GM23338 (cell line): ENCODE results near the gene PDE2A. TPM values are rescaled to one million over a fixed set of nuclear protein-coding genes. Genes with fewer than 3 reads are reported as not detected.

Experiments
- ATAC-seq: fragments of 200-7000 bp; cut with Tn5 transposase; 3 replicates; pipeline ENCODE4 v1.9.1; 2020
- DNase-seq: peaks from one replicate; pipeline ENCODE4 v3.0.0-alpha.2; 2015; ENCODE audit warnings: low spot score
- H2AFZ ChIP-seq: fragments of 200-600 bp; sonication (generic); 2 replicates; pipeline ENCODE4 v1.8.0; 2016; ENCODE audit warnings: antibody characterized with exemption, mild to moderate bottlenecking, moderate library complexity
- H3F3A ChIP-seq: fragments of 200-600 bp; sonication (generic); replicated peaks from 2 replicates; pipeline ENCODE4 v1.8.0; 2017; ENCODE audit warnings: antibody characterized with exemption, mixed run types, low read depth
- H3K27ac ChIP-seq: fragments of 200-600 bp; sonication (generic); 2 replicates; pipeline ENCODE4 v1.6.1; 2016; ENCODE audit warnings: low read depth
- H3K27me3 ChIP-seq: fragments of 200-600 bp; sonication (generic); 2 replicates; pipeline ENCODE4 v1.8.0; 2016; ENCODE audit warnings: mild to moderate bottlenecking, mixed run types, moderate library complexity; ENCODE audit not compliant: insufficient read depth
- H3K36me3 ChIP-seq: fragments of 200-600 bp; sonication (generic); 2 replicates; pipeline ENCODE4 v1.8.0; 2016; ENCODE audit warnings: mild to moderate bottlenecking; ENCODE audit not compliant: insufficient read depth
- H3K4me1 ChIP-seq: fragments of 200-600 bp; sonication (generic); 2 replicates; pipeline ENCODE4 v1.8.0; 2016; ENCODE audit warnings: mild to moderate bottlenecking, moderate library complexity; ENCODE audit not compliant: insufficient read depth
- H3K4me2 ChIP-seq: fragments of 200-600 bp; sonication (generic); 2 replicates; pipeline ENCODE4 v1.7.1; 2017; ENCODE audit warnings: mixed run types
- H3K4me3 ChIP-seq: fragments of 200-600 bp; sonication (generic); 2 replicates; pipeline ENCODE4 v1.6.1; 2016; ENCODE audit warnings: mixed run types
- H3K79me2 ChIP-seq: fragments of 200-600 bp; sonication (generic); replicated peaks from 2 replicates; pipeline ENCODE4 v1.8.0; 2017; ENCODE audit warnings: mild to moderate bottlenecking; ENCODE audit not compliant: insufficient read depth
- H3K9me2 ChIP-seq: fragments of 200-600 bp; sonication (generic); 2 replicates; pipeline ENCODE4 v1.8.0; 2017; ENCODE audit not compliant: insufficient read depth
- H4K20me1 ChIP-seq: fragments of 200-600 bp; sonication (generic); replicated peaks from 2 replicates; pipeline ENCODE4 v1.8.0; 2017; ENCODE audit warnings: mild to moderate bottlenecking; ENCODE audit not compliant: insufficient read depth
- H3K27ac Mint-ChIP-seq: 2 replicates; pipeline ENCODE4 v1.8.0; 2020; ENCODE audit warnings: inconsistent platforms, mild to moderate bottlenecking, moderate library complexity, mixed read lengths
- H3K27me3 Mint-ChIP-seq: 3 replicates; pipeline ENCODE4 v1.8.0; 2022; ENCODE audit warnings: low read depth, mild to moderate bottlenecking, moderate library complexity, mixed read lengths, inconsistent platforms; ENCODE audit not compliant: insufficient read depth, poor library complexity
- H3K36me3 Mint-ChIP-seq: 3 replicates; pipeline ENCODE4 v1.8.0; 2021; ENCODE audit warnings: low read depth, mild to moderate bottlenecking, inconsistent platforms, moderate library complexity, mixed read lengths
- H3K4me1 Mint-ChIP-seq: 3 replicates; pipeline ENCODE4 v1.8.0; 2020; ENCODE audit warnings: mild to moderate bottlenecking, inconsistent platforms, mixed read lengths
- H3K4me3 Mint-ChIP-seq: 3 replicates; pipeline ENCODE4 v1.8.0; 2021; ENCODE audit warnings: moderate library complexity, mild to moderate bottlenecking, inconsistent platforms, mixed read lengths
- H3K9me3 Mint-ChIP-seq: 3 replicates; pipeline ENCODE4 v1.8.0; 2020; ENCODE audit warnings: moderate library complexity, mild to moderate bottlenecking, inconsistent platforms, mixed read lengths
- CREB1 ChIP-seq: fragments of 250-450 bp; sonication (Bioruptor Pico); IDR thresholded peaks from 2 replicates; pipeline ENCODE4 v1.5.0; 2020; ENCODE audit warnings: low read depth, mild to moderate bottlenecking, moderate library complexity
- EZH2 ChIP-seq: fragments of 200-600 bp; sonication (generic); IDR thresholded peaks from one replicate; pipeline ENCODE4 v1.8.0; 2017; ENCODE audit warnings: antibody characterized with exemption, mild to moderate bottlenecking, low read depth; ENCODE audit not compliant: unreplicated experiment
- EZH2phosphoT487 ChIP-seq: fragments of 200-600 bp; sonication (generic); IDR thresholded peaks from one replicate; pipeline ENCODE4 v1.8.1; 2018; ENCODE audit warnings: antibody characterized with exemption; ENCODE audit not compliant: unreplicated experiment
- NANOG ChIP-seq: IDR thresholded peaks from 2 replicates; pipeline ENCODE4 v1.6.1; 2016; ENCODE audit warnings: antibody characterized with exemption, borderline replicate concordance
- POLR2AphosphoS5 ChIP-seq: IDR thresholded peaks from 2 replicates; pipeline ENCODE4 v1.6.1; 2016; ENCODE audit warnings: antibody characterized with exemption, low read depth
- STAT1 ChIP-seq: IDR thresholded peaks from one replicate; pipeline ENCODE4 v1.6.1; 2016; ENCODE audit warnings: antibody characterized with exemption; ENCODE audit not compliant: unreplicated experiment
- ZNF331 ChIP-seq: fragments of 250-450 bp; sonication (Bioruptor Pico); IDR thresholded peaks from 2 replicates; pipeline ENCODE4 v1.5.0; 2020; ENCODE audit warnings: low read depth, mild to moderate bottlenecking, moderate library complexity
- polyA plus RNA-seq: library from polyadenylated mRNA; unstranded; fragments of >200 nt; fragmentation: Nextera tagmentation; extraction: Ambion mirVana; gene quantifications from 2 replicates; pipeline ENCODE4 v1.2.1, GENCODE V29; 2016
- total RNA-seq: library from RNA; depleted of rRNA; stranded (reverse); fragments of >200 nt; shearing (Covaris generic); gene quantifications from 2 replicates; pipeline ENCODE4 v1.2.3, GENCODE V29; 2014
- TF ChIP-seq, protein P1 (sequence below): IDR thresholded peaks from one replicate; pipeline ENCODE4 v1.6.1; 2018; ENCODE audit warnings: antibody characterized with exemption; ENCODE audit not compliant: unreplicated experiment
- TF ChIP-seq, protein P2 (sequence below), 2 experiments: fragments of 200-600 bp in 1 of 2; sonication (generic) in 1 of 2; conservative IDR thresholded peaks; 2 replicates each; pipeline versions ENCODE4 v1.5.1 to v1.6.1; 2016 to 2017; ENCODE audit warnings: antibody characterized with exemption in 2 of 2, low read depth in 2 of 2, mild to moderate bottlenecking in 2 of 2, moderate library complexity in 1 of 2
- TF ChIP-seq, protein P3 (sequence below): IDR thresholded peaks from 2 replicates; pipeline ENCODE4 v1.6.1; 2016; ENCODE audit warnings: antibody characterized with exemption

Gene PDE2A
- total and polyA plus RNA-seq, 2 experiments from 2014 or later, result 4.3 to 16.2 TPM

DNA sequence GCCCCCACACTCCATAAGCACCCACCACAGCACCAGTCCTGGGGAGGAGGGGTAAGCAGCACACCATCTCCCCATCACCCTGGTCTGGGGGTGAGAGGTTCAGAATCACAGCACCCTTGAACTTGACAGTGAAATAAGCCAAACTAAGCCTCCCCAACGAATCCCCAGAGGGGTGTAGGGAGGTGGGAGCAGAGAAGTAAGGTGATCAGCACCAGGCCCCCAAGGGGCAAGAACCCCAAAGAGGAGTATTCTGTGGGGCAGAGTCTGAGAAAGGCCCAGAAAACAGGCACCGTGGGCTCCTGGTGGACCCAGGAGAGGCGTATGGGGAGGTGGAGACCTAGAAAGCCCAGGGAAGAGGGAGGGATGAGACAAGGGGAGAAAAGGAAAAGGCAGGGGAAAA, 47.1 kb upstream of the PDE2A start:
- Histone ChIP-seq H4K20me1 (peaks cover 14% of the 10 kb centered on the region), H3K4me1 (no peaks in the 10 kb centered on the region; the same call in 1 of the 2 replicates), H3K27me3 (no peaks in the 10 kb centered on the region), H3F3A (no peaks in the 10 kb centered on the region), H3K9me2 (no peaks in the 10 kb centered on the region), H3K27ac (no peak overlapping the region; the same call in 1 of the 2 replicates), H3K4me2 (no peak overlapping the region), H3K4me3 (no peak overlapping the region), H2AFZ (no peak overlapping the region), H3K36me3 (no peaks in the 10 kb centered on the region), H3K79me2 (peaks cover 53% of the 10 kb centered on the region)
- no peak overlapping the region for H3K4me3 Mint-ChIP-seq
- no peaks in the 10 kb centered on the region; the same call in 2 of the 3 replicates for H3K9me3 Mint-ChIP-seq
- no peak for DNase-seq
- peaks cover 8% of the 10 kb centered on the region; the same call in 2 of the 3 replicates for H3K36me3 Mint-ChIP-seq
- H3K27ac Mint-ChIP-seq, result 0 out of 2 replicates have a peak overlapping the region, but pooled peaks have one; percentile 82
- H3K4me1 Mint-ChIP-seq, result peaks cover 22% of the 10 kb centered on the region
- peaks cover 9% of the 10 kb centered on the region for H3K27me3 Mint-ChIP-seq
- ATAC-seq, result no peak
- no peak for TF ChIP-seq ZNF331 (CRISPR knock-in tag)
- TF ChIP-seq, protein P1, sequence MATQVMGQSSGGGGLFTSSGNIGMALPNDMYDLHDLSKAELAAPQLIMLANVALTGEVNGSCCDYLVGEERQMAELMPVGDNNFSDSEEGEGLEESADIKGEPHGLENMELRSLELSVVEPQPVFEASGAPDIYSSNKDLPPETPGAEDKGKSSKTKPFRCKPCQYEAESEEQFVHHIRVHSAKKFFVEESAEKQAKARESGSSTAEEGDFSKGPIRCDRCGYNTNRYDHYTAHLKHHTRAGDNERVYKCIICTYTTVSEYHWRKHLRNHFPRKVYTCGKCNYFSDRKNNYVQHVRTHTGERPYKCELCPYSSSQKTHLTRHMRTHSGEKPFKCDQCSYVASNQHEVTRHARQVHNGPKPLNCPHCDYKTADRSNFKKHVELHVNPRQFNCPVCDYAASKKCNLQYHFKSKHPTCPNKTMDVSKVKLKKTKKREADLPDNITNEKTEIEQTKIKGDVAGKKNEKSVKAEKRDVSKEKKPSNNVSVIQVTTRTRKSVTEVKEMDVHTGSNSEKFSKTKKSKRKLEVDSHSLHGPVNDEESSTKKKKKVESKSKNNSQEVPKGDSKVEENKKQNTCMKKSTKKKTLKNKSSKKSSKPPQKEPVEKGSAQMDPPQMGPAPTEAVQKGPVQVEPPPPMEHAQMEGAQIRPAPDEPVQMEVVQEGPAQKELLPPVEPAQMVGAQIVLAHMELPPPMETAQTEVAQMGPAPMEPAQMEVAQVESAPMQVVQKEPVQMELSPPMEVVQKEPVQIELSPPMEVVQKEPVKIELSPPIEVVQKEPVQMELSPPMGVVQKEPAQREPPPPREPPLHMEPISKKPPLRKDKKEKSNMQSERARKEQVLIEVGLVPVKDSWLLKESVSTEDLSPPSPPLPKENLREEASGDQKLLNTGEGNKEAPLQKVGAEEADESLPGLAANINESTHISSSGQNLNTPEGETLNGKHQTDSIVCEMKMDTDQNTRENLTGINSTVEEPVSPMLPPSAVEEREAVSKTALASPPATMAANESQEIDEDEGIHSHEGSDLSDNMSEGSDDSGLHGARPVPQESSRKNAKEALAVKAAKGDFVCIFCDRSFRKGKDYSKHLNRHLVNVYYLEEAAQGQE, result no peak
- no peak for TF ChIP-seq POLR2AphosphoS5
- TF ChIP-seq, protein P2, sequence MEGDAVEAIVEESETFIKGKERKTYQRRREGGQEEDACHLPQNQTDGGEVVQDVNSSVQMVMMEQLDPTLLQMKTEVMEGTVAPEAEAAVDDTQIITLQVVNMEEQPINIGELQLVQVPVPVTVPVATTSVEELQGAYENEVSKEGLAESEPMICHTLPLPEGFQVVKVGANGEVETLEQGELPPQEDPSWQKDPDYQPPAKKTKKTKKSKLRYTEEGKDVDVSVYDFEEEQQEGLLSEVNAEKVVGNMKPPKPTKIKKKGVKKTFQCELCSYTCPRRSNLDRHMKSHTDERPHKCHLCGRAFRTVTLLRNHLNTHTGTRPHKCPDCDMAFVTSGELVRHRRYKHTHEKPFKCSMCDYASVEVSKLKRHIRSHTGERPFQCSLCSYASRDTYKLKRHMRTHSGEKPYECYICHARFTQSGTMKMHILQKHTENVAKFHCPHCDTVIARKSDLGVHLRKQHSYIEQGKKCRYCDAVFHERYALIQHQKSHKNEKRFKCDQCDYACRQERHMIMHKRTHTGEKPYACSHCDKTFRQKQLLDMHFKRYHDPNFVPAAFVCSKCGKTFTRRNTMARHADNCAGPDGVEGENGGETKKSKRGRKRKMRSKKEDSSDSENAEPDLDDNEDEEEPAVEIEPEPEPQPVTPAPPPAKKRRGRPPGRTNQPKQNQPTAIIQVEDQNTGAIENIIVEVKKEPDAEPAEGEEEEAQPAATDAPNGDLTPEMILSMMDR (conservative IDR thresholded peaks at IDR 0.05; ENCODE audit: low read depth in 2 of 2), result no peak
- no peak for TF ChIP-seq CREB1
- TF ChIP-seq, protein P3, sequence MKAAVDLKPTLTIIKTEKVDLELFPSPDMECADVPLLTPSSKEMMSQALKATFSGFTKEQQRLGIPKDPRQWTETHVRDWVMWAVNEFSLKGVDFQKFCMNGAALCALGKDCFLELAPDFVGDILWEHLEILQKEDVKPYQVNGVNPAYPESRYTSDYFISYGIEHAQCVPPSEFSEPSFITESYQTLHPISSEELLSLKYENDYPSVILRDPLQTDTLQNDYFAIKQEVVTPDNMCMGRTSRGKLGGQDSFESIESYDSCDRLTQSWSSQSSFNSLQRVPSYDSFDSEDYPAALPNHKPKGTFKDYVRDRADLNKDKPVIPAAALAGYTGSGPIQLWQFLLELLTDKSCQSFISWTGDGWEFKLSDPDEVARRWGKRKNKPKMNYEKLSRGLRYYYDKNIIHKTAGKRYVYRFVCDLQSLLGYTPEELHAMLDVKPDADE, result no peak
- TF ChIP-seq EZH2phosphoT487, result no peak
- no peak for TF ChIP-seq STAT1
- no peak for TF ChIP-seq EZH2

DNA sequence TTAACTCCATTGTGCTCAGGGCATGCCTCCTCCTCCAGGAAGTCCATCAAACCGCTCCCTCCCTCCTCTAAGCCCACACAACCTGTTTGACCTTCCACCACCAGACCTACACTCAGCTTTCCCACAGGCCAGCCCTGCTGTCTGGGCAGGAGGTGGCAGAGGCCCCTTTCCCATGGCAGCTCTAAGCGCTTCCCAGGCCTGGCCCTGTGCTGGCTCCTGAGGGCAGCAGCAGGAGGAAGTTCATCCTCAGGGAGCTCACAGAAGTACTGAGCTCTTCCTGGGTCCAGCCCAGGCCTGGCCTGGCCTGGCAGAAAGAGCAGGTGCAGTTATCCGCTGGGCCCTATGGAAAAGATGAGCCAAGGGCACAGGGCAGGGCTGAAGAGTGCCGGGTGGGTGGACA, 46.6 kb upstream of the PDE2A start:
- Histone ChIP-seq H3K27me3 (no peaks in the 10 kb centered on the region), H3K4me3 (no peak overlapping the region), H3K27ac (no peak overlapping the region), H3K9me2 (no peaks in the 10 kb centered on the region), H3K4me2 (no peak overlapping the region), H3K36me3 (no peaks in the 10 kb centered on the region), H2AFZ (no peak overlapping the region), H3K4me1 (no peaks in the 10 kb centered on the region; the same call in 1 of the 2 replicates), H3K79me2 (peaks cover 55% of the 10 kb centered on the region), H3F3A (no peaks in the 10 kb centered on the region), H4K20me1 (peaks cover 18% of the 10 kb centered on the region)
- peaks cover 22% of the 10 kb centered on the region for H3K4me1 Mint-ChIP-seq
- H3K36me3 Mint-ChIP-seq, result peaks cover 8% of the 10 kb centered on the region; the same call in 2 of the 3 replicates
- ATAC-seq, result no peak
- no peak for DNase-seq
- peaks cover 9% of the 10 kb centered on the region for H3K27me3 Mint-ChIP-seq
- no peak overlapping the region; the same call in 1 of the 2 replicates for H3K27ac Mint-ChIP-seq
- TF ChIP-seq NANOG, result no peak
- TF ChIP-seq ZNF331 (CRISPR knock-in tag), result no peak
- no peak for TF ChIP-seq STAT1
- TF ChIP-seq CREB1, result no peak
- TF ChIP-seq, protein P2 (conservative IDR thresholded peaks at IDR 0.05; ENCODE audit: low read depth in 2 of 2), result no peak
- no peak overlapping the region for H3K4me3 Mint-ChIP-seq
- no peaks in the 10 kb centered on the region; the same call in 2 of the 3 replicates for H3K9me3 Mint-ChIP-seq
